Hepatocyte (in vitro differentiated cells): ENCODE measurements around the gene SH3BP4. TPM values are rescaled to one million over a fixed set of nuclear protein-coding genes. Genes with fewer than 3 reads are reported as not detected.

Experiments used
- DNase-seq: peaks from one replicate; pipeline ENCODE4 v3.0.0-alpha.2; 2016; ENCODE audit warnings: low spot score
- H2AFZ ChIP-seq: fragments of 200-600 bp; sonication (generic); 2 replicates; pipeline ENCODE4 v1.6.0; 2016; ENCODE audit warnings: antibody characterized with exemption, mild to moderate bottlenecking
- H3K27ac ChIP-seq: fragments of 200-600 bp; sonication (generic); 2 replicates; pipeline ENCODE4 v1.5.1; 2016; ENCODE audit warnings: mild to moderate bottlenecking
- H3K27me3 ChIP-seq: fragments of 200-600 bp; sonication (generic); 2 replicates; pipeline ENCODE4 v1.6.1; 2016
- H3K36me3 ChIP-seq: fragments of 200-600 bp; sonication (generic); replicated peaks from 2 replicates; pipeline ENCODE4 v1.5.1; 2016; ENCODE audit warnings: low read depth; ENCODE audit not compliant: insufficient read depth
- H3K4me1 ChIP-seq: fragments of 200-600 bp; sonication (generic); 2 replicates; pipeline ENCODE4 v1.5.1; 2016; ENCODE audit warnings: mild to moderate bottlenecking, moderate library complexity; ENCODE audit not compliant: insufficient read depth
- H3K4me2 ChIP-seq: fragments of 200-600 bp; sonication (generic); 2 replicates; pipeline ENCODE4 v1.6.0; 2016
- H3K4me3 ChIP-seq: fragments of 200-600 bp; sonication (generic); 2 replicates; pipeline ENCODE4 v1.5.1; 2016; ENCODE audit warnings: mild to moderate bottlenecking
- H3K79me2 ChIP-seq: fragments of 200-600 bp; sonication (generic); 2 replicates; pipeline ENCODE4 v1.6.0; 2017; ENCODE audit warnings: mild to moderate bottlenecking
- H3K9me2 ChIP-seq: fragments of 200-600 bp; sonication (generic); replicated peaks from 2 replicates; pipeline ENCODE4 v1.6.0; 2017; ENCODE audit warnings: mild to moderate bottlenecking; ENCODE audit not compliant: insufficient read depth
- H3K9me3 ChIP-seq: fragments of 200-600 bp; sonication (generic); 2 replicates; pipeline ENCODE4 v1.5.1; 2016; ENCODE audit warnings: low read depth, mild to moderate bottlenecking
- H4K20me1 ChIP-seq: fragments of 200-600 bp; sonication (generic); 2 replicates; pipeline ENCODE4 v1.6.0; 2016; ENCODE audit warnings: mild to moderate bottlenecking; ENCODE audit not compliant: insufficient read depth, poor library complexity, severe bottlenecking
- CTCF ChIP-seq: fragments of 200-600 bp; sonication (generic); IDR thresholded peaks from 2 replicates; pipeline ENCODE4 v1.5.1; 2016; ENCODE audit warnings: antibody characterized with exemption, mild to moderate bottlenecking; ENCODE audit not compliant: poor library complexity
- EZH2 ChIP-seq: fragments of 200-600 bp; sonication (generic); IDR thresholded peaks from 2 replicates; pipeline ENCODE4 v1.6.1; 2016; ENCODE audit warnings: antibody characterized with exemption, mild to moderate bottlenecking, borderline replicate concordance
- EZH2phosphoT487 ChIP-seq: fragments of 200-600 bp; sonication (generic); IDR thresholded peaks from one replicate; pipeline ENCODE4 v1.6.1; 2018; ENCODE audit warnings: antibody characterized with exemption, mild to moderate bottlenecking, low read depth, moderate library complexity; ENCODE audit not compliant: unreplicated experiment, severe bottlenecking
- WGBS: methylation state at CpG from one replicate; pipeline ENCODE4 v1.1.6; 2016; ENCODE audit warnings: low lambda C conversion rate; ENCODE audit errors: missing lambda C conversion rate; 5-methylcytosine and 5-hydroxymethylcytosine counted together
- polyA plus RNA-seq: library from polyadenylated mRNA; unstranded; fragments of >200 nt; fragmentation: Nextera tagmentation; extraction: Ambion mirVana; gene quantifications from 2 replicates; pipeline ENCODE4 v1.2.1, GENCODE V29; 2016
- total RNA-seq: library from RNA; depleted of rRNA; stranded (reverse); fragments of >200 nt; gene quantifications from 2 replicates; pipeline ENCODE4 v1.2.3, GENCODE V29; 2014

SH3BP4 gene
- total and polyA plus RNA-seq, 2 experiments from 2014 or later: 23.3 to 32.0 TPM

DNA sequence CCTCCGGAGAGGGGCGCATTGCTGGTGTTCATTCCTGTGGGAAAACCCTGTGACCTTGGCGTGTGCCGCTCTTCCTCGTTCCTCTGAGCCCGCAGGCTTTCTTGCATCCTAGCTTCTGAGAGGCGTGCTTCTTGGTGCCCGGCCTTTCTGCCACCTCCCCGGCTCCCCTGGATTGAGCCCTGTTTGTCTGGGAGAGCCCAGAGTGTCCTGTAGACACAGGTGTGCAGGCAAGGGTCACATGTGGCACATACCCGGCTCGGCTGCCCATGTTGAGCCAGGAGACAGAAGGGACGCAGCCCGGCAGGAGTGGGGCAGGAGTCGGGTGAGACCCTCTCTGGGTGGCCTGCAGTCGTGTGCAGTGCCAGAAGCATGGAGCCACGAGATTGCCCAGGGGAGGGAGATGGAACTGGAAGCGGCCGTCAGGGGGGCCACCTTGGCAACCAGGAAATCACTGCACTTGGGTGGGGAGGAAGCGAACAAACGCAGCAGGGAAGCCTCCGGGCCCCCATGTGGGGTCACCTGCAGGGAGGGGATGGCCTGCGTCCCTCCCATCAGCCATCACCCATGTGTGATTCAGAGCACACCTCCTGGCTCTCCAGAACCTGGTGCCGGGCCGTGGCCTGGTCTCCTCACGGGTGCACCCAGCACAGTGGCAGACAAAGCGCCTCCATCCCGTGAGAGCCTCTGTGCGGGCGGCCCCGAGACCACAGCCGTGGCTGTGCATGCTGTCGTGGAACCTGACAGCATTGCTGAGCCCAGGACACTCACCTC lies 92.9 kb downstream of the SH3BP4 start:
- no peak overlapping the region for H3K4me3 ChIP-seq
- no peaks in the 10 kb centered on the region for H3K9me3 ChIP-seq
- no peaks in the 10 kb centered on the region for H3K27me3 ChIP-seq
- no peak overlapping the region for H3K4me2 ChIP-seq
- peaks cover 30% of the 10 kb centered on the region for H3K79me2 ChIP-seq
- H2AFZ ChIP-seq: no peak overlapping the region
- H3K9me2 ChIP-seq: no peaks in the 10 kb centered on the region
- TF ChIP-seq EZH2phosphoT487 (no peak), EZH2 (no peak), CTCF (no peak)
- 95% methylated on average over 32 of the region's 32 CpGs for WGBS
- no peak for DNase-seq
- H3K27ac ChIP-seq: no peak overlapping the region
- H3K4me1 ChIP-seq: peaks cover 8% of the 10 kb centered on the region
- no peaks in the 10 kb centered on the region for H4K20me1 ChIP-seq
- H3K36me3 ChIP-seq: no peaks in the 10 kb centered on the region

DNA sequence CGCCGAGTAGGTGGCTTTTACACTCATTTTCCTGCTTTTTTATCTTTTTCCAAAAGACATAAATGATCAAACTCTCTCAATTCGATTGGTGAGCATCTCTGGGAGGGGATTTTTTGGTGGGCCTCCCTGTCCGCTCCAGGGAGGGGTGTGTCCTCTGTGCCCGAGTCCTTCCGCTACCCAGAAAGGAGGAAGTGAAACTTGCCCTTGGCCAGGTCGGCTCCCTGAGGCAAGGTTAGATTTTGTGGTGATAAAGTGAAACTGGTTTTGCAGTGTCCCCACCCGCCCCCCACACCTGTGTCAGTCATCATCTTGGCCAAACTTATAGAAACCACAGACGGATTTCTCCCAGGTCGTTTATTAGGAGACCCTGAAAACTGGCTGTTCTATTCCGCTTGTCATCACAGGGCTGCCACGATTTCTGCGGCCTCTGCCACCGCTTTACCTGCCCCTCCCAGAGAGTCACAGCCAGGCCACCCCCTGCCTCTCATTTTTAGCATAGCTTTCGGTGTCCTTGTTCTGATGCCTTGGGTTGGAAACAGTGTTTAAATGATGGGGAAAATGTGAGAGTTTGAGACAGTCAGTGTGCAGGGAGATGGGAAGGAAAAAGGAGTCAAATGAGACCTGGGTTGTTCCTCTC lies 93.6 kb downstream of the SH3BP4 start:
- no peaks in the 10 kb centered on the region for H4K20me1 ChIP-seq
- DNase-seq: no peak
- H3K27me3 ChIP-seq: no peaks in the 10 kb centered on the region
- no peaks in the 10 kb centered on the region for H3K36me3 ChIP-seq
- TF ChIP-seq EZH2: no peak
- TF ChIP-seq CTCF: no peak
- no peak for TF ChIP-seq EZH2phosphoT487
- 92% methylated on average over 15 of the region's 15 CpGs for WGBS
- H2AFZ ChIP-seq: no peak overlapping the region
- H3K79me2 ChIP-seq: peaks cover 34% of the 10 kb centered on the region
- H3K27ac ChIP-seq: no peak overlapping the region
- no peaks in the 10 kb centered on the region for H3K9me3 ChIP-seq
- peaks cover 10% of the 10 kb centered on the region for H3K4me1 ChIP-seq
- H3K4me3 ChIP-seq: no peak overlapping the region
- no peaks in the 10 kb centered on the region for H3K9me2 ChIP-seq
- H3K4me2 ChIP-seq: no peak overlapping the region

GRCh38 chr2:235045973-235046343 lies 94.1 kb downstream of the SH3BP4 start:
- no peaks in the 10 kb centered on the region for H3K9me3 ChIP-seq
- H3K36me3 ChIP-seq: no peaks in the 10 kb centered on the region
- H4K20me1 ChIP-seq: no peaks in the 10 kb centered on the region
- WGBS: 92% methylated on average over 9 of the region's 9 CpGs
- no peaks in the 10 kb centered on the region for H3K9me2 ChIP-seq
- no peak overlapping the region for H3K4me3 ChIP-seq
- no peak for DNase-seq
- H2AFZ ChIP-seq: no peak overlapping the region
- H3K4me1 ChIP-seq: peaks cover 14% of the 10 kb centered on the region
- H3K4me2 ChIP-seq: no peak overlapping the region
- H3K27me3 ChIP-seq: no peaks in the 10 kb centered on the region
- peaks cover 39% of the 10 kb centered on the region for H3K79me2 ChIP-seq
- TF ChIP-seq CTCF: no peak
- TF ChIP-seq EZH2: no peak
- no peak for TF ChIP-seq EZH2phosphoT487
- no peak overlapping the region for H3K27ac ChIP-seq
